OCI-LY7 (cell line): ENCODE results near the gene TRIM40. TPM values are rescaled to one million over a fixed set of nuclear protein-coding genes. Genes with fewer than 3 reads are reported as not detected.

ENCODE experiments used
- BruUV-seq: library from RNA; stranded (reverse); fragments of 400-500 nt; replicated peaks from 2 replicates; lab custom pipeline; 2021; lab: Mats Ljungman, UMichigan
- CTCF ChIA-PET: fragments of 300-600 bp; sonication (Branson Sonifier 250); formaldehyde crosslinking; loops from one replicate; lab custom pipeline; 2022; ENCODE audit warnings: antibody characterized with exemption; ENCODE audit not compliant: unreplicated experiment; lab: Charles Lee
- POLR2A ChIA-PET: fragments of 300-600 bp; sonication (Branson Sonifier 250); formaldehyde crosslinking; loops from one replicate; lab custom pipeline; 2022; ENCODE audit warnings: antibody characterized with exemption; lab: Charles Lee
- DNase-seq: peaks from one replicate; pipeline ENCODE4 v3.0.0-alpha.2; 2015; ENCODE audit warnings: low spot score
- H2AFZ ChIP-seq: fragments of 200-600 bp; sonication (generic), shearing (Covaris generic); 2 replicates; pipeline ENCODE4 v1.6.1; 2014; ENCODE audit warnings: mild to moderate bottlenecking, antibody characterized with exemption, low read length, moderate library complexity
- H3K27ac ChIP-seq: fragments of 200-600 bp; sonication (generic); 2 replicates; pipeline ENCODE4 v1.5.1; 2014; ENCODE audit warnings: mixed run types, low read depth, mild to moderate bottlenecking, moderate library complexity, low read length, inconsistent platforms; ENCODE audit not compliant: poor library complexity, severe bottlenecking
- H3K36me3 ChIP-seq: fragments of 200-600 bp; sonication (generic); 2 replicates; pipeline ENCODE4 v1.6.1; 2014; ENCODE audit warnings: mild to moderate bottlenecking, antibody characterized with exemption, low read length, moderate library complexity, mixed read lengths; ENCODE audit not compliant: insufficient read depth
- H3K4me1 ChIP-seq: fragments of 200-600 bp; sonication (generic); 2 replicates; pipeline ENCODE4 v1.5.1; 2014; ENCODE audit warnings: mild to moderate bottlenecking, low read length; ENCODE audit not compliant: insufficient read depth, poor library complexity, severe bottlenecking
- H3K4me2 ChIP-seq: fragments of 200-600 bp; sonication (generic); 2 replicates; pipeline ENCODE4 v1.6.1; 2014; ENCODE audit warnings: mild to moderate bottlenecking, low read length
- H3K4me3 ChIP-seq: fragments of 200-600 bp; sonication (generic); 2 replicates; pipeline ENCODE4 v1.5.1; 2014; ENCODE audit warnings: mild to moderate bottlenecking, low read depth, low read length; ENCODE audit not compliant: poor library complexity, severe bottlenecking
- H3K79me2 ChIP-seq: fragments of 200-600 bp; sonication (generic); 2 replicates; pipeline ENCODE4 v1.6.1; 2016; ENCODE audit warnings: low read depth, mild to moderate bottlenecking, low read length, moderate library complexity, mixed read lengths; ENCODE audit not compliant: insufficient read depth
- H3K9me2 ChIP-seq: fragments of 200-600 bp; sonication (generic); 2 replicates; pipeline ENCODE4 v1.6.1; 2016; ENCODE audit warnings: mild to moderate bottlenecking, low read length, mixed read lengths; ENCODE audit not compliant: insufficient read depth
- H3K9me3 ChIP-seq: fragments of 200-600 bp; sonication (generic); 2 replicates; pipeline ENCODE4 v1.6.1; 2014; ENCODE audit warnings: mild to moderate bottlenecking, mixed run types, low read length, mixed read lengths
- H4K20me1 ChIP-seq: fragments of 200-600 bp; sonication (generic); 2 replicates; pipeline ENCODE4 v1.6.1; 2014; ENCODE audit warnings: mild to moderate bottlenecking, antibody characterized with exemption, low read length, moderate library complexity, mixed read lengths; ENCODE audit not compliant: insufficient read depth
- CTCF ChIP-seq: fragments of 200-600 bp; sonication (generic); conservative IDR thresholded peaks from 2 replicates; pipeline ENCODE4 v1.5.1; 2014; ENCODE audit warnings: mild to moderate bottlenecking, antibody characterized with exemption, low read length, moderate library complexity, mixed read lengths
- EZH2phosphoT487 ChIP-seq: fragments of 200-600 bp; sonication (generic); IDR thresholded peaks from 2 replicates; pipeline ENCODE4 v1.6.1; 2018; ENCODE audit warnings: low read depth, borderline replicate concordance, mild to moderate bottlenecking, mixed run types, antibody characterized with exemption, low read length, moderate library complexity, mixed read lengths
- intact Hi-C: fragments of 100-400 bp; cut with micrococcal nuclease; formaldehyde crosslinking; loops from one replicate; pipeline ENCODE4 v1.10.0; 2022; ENCODE audit not compliant: unreplicated experiment
- total RNA-seq, 2 experiments: library from RNA; depleted of rRNA in 1 of 2; stranded (reverse); fragments of >200 nt in 1 of 2; shearing (Covaris generic) in 1 of 2; gene quantifications; 2 replicates each; pipeline ENCODE4 v1.2.3, GENCODE V29; 2014 to 2022

TRIM40 gene
- total RNA-seq, 2 experiments from 2014 or later = not detected

GRCh38 chr6:30163090-30163917 lies 27.4 kb downstream of the TRIM40 start, which contains the start of gene TRIM15:
Gene TRIM15 (plus strand): TSS chr6:30163546. CDS start chr6:30163685, 139 bp downstream.
- intact Hi-C loops = no loop called here
- Histone ChIP-seq H4K20me1 (no peaks in the 10 kb centered on the region), H3K9me2 (no peaks in the 10 kb centered on the region), H3K79me2 (no peaks in the 10 kb centered on the region), H3K4me3 (no peak within 1 kb of the TSS), H3K36me3 (no peaks in the 10 kb centered on the region), H2AFZ (no peak within 1 kb of the TSS), H3K4me2 (no peak within 1 kb of the TSS; the same call in 1 of the 2 replicates), H3K9me3 (no peaks in the 10 kb centered on the region), H3K27ac (no peak within 1 kb of the TSS), H3K4me1 (no peaks in the 10 kb centered on the region)
- POLR2A ChIA-PET = no interaction called here
- no peak for DNase-seq
- BruUV-seq = no TSS peak
- CTCF ChIA-PET = no interaction called here
- TF ChIP-seq CTCF (no peak), EZH2phosphoT487 (no peak)

- no peak for DNase-seq
- ChIA-PET CTCF (no interaction called here), POLR2A (no interaction called here)
- TF ChIP-seq EZH2phosphoT487 (no peak), CTCF (no peak)
- Histone ChIP-seq H3K9me2 (no peaks in the 10 kb centered on the region), H3K79me2 (no peaks in the 10 kb centered on the region), H3K4me2 (no peak overlapping the region), H3K9me3 (no peaks in the 10 kb centered on the region), H3K36me3 (no peaks in the 10 kb centered on the region), H4K20me1 (no peaks in the 10 kb centered on the region), H2AFZ (no peak overlapping the region), H3K4me1 (no peaks in the 10 kb centered on the region), H3K4me3 (no peak overlapping the region), H3K27ac (no peak overlapping the region)
- intact Hi-C loops = no loop called here
- no TSS peak for BruUV-seq
These were observed 28.1 kb downstream of the TRIM40 start for GRCh38 chr6:30163918-30164654.

GRCh38 chr6:30164714-30165113 lies 28.8 kb downstream of the TRIM40 start:
- POLR2A ChIA-PET = no interaction called here
- H3K4me2 ChIP-seq = no peak overlapping the region

More at GRCh38 chr6:30164714-30165113, 28.8 kb downstream of the TRIM40 start:
- CTCF ChIA-PET = no interaction called here
- no peaks in the 10 kb centered on the region for H3K9me2 ChIP-seq
- H2AFZ ChIP-seq = no peak overlapping the region
- no peaks in the 10 kb centered on the region for H4K20me1 ChIP-seq
- H3K9me3 ChIP-seq = no peaks in the 10 kb centered on the region
- intact Hi-C loops = no loop called here
- no peak overlapping the region for H3K4me3 ChIP-seq
- H3K4me1 ChIP-seq = no peaks in the 10 kb centered on the region
- DNase-seq = no peak
- H3K27ac ChIP-seq = no peak overlapping the region
- TF ChIP-seq CTCF = no peak
- no peak for TF ChIP-seq EZH2phosphoT487
- no peaks in the 10 kb centered on the region for H3K79me2 ChIP-seq
- no peaks in the 10 kb centered on the region for H3K36me3 ChIP-seq
- BruUV-seq = no TSS peak
